Activated T-cell treated with anti-CD3 and anti-CD28 coated beads, Interleukin-2, amount 50 U/mL, for 1 hour (primary cell): ENCODE measurements around the gene HDAC4.
"Not testable (repeated sequence)": the region's sequence is repeated elsewhere in the genome, so short reads cannot be mapped to it uniquely, and the experiment has no call there.

Experiments used
- DNase-seq: peaks from one replicate; pipeline ENCODE4 v3.0.0-alpha.2; 2020

HDAC4 gene

DNA sequence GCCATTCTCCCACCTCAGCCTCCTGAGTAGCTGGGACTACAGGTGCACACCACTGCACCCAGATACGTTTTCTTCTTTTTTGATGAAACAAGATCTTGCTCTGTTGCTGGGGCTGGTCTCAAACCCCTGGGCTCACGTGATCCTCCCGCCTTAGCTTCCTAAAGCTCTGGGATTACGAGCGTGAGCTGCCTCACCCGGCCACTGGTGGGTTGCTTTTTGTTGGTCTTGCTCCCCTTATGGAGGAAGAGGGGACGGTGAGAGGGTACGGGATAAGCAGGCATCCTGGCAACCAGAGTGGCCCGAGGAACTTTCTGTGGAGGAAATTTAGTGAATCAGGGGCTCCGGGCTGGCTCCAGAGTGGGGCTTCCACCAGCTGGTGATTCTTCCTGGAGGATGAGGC, 222.3 kb downstream of the HDAC4 start:
- DNase-seq = no peak

DNA sequence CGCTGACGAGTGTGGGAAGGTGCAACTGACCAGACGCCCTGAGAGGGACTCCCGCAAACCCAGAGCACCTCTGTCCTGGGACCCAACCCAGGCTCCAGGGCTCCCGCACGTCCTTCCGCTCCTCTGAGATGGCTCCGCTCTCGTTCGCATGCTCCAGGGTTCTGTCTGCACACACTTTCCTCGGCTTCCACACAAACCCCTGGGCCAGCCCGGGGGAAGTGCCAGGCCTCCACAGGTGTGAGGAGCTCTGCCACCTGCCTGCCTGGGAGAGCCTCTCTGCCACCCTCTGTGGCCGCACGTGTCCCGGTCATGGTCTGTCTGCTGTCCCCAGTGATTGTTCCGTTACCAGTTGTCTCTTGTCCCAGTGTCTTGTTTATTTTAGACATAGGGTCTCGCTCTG, 222.9 kb downstream of the HDAC4 start:
- peak; percentile 7 for DNase-seq

GRCh38 chr2:239177325-239177724, 223.5 kb downstream of the HDAC4 start:
- DNase-seq = no peak

GRCh38 chr2:239176138-239176803, 224.5 kb downstream of the HDAC4 start:
- DNase-seq = not testable (repeated sequence)

DNA sequence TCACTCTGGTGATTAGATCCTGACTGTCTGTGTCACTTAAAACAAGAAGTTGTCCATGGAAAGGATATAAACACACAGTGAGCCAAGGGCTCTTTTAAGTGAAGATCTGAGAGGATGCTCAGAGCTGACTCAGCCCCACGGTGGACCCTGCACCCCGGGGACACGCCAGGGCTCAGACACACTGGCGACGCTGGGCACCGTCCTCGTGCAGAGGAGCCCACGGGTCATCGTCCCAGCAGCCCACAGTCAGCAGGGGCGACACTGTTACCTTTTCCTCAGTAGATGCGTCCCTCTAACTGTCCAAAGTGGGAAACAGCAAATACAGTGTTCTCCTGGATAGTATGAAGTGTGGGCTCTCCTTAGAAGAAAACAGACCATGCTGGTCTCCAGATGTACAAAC, 225.6 kb downstream of the HDAC4 start:
- DNase-seq = no peak

DNA sequence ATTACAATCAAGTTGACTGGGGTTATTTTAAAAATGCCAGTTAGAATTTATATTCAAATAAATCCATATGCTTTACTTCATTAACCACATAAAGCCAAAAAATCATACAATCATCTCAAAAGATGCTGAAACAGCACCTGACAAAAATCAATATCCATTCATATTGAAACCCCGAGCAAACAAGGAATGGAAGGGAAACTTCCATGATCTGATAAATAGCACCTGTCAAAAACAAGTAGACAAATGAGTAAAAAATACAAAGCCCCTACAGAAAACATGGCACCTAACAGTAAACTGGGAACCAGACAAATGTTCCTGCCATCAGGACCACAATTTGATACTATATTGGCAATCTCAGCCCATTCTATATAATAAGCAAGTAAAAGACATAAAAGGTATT, 227.5 kb downstream of the HDAC4 start:
- DNase-seq = no peak

DNA sequence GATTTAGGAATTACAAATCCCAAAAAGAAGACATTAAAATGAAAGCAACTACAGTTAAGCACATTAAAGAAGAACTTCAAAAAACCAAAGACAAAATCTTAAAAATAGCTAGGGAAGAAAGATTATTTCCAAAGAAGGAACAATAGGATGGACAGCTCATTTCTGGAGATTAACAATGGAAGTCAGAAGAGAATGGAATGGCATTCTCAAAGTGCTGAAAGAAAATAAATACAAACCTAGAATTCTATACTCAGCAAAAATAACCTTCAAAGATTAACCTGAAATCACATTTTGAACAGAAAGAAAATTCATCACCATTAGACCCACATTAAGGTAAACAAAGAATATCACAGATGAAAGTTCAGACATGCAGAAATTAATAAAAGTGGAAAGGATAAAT, 229.2 kb downstream of the HDAC4 start:
- no peak for DNase-seq

- DNase-seq = peak; percentile 6
These were observed 231.3 kb downstream of the HDAC4 start for GRCh38 chr2:239169311-239170048.

DNA sequence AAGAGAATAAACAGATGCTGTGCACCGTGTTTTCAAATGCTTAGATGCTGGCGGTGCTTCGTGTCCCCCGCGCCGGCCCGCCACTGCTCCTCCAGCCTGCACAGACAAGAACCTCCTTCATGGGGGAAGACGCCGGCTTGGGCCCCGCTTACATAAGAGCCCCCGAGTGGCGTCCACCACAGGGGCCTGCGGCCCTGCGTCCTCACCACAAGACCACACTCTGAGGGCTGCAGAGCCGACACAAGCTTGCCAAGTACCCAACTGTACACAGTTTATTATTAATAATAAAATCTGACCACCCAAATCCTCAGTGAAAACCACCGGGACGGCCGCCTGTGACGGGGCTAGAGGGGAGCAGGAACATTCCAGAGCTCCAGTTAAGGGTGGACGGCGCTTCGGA, 232.2 kb downstream of the HDAC4 start:
- no peak for DNase-seq

GRCh38 chr2:239167766-239168444, 232.9 kb downstream of the HDAC4 start:
- peak; percentile 8 for DNase-seq

GRCh38 chr2:239167011-239167673, 233.7 kb downstream of the HDAC4 start:
- peak; percentile 13 for DNase-seq

- DNase-seq = no peak
These were observed 234.5 kb downstream of the HDAC4 start for GRCh38 chr2:239166201-239166834.

- DNase-seq = no peak
These were observed 235.5 kb downstream of the HDAC4 start for GRCh38 chr2:239165206-239165831.

- DNase-seq = peak; percentile 32
These were observed 236.4 kb downstream of the HDAC4 start for GRCh38 chr2:239164335-239164871.

GRCh38 chr2:239163688-239164334, 237.0 kb downstream of the HDAC4 start:
- peak; percentile 11 for DNase-seq

DNA sequence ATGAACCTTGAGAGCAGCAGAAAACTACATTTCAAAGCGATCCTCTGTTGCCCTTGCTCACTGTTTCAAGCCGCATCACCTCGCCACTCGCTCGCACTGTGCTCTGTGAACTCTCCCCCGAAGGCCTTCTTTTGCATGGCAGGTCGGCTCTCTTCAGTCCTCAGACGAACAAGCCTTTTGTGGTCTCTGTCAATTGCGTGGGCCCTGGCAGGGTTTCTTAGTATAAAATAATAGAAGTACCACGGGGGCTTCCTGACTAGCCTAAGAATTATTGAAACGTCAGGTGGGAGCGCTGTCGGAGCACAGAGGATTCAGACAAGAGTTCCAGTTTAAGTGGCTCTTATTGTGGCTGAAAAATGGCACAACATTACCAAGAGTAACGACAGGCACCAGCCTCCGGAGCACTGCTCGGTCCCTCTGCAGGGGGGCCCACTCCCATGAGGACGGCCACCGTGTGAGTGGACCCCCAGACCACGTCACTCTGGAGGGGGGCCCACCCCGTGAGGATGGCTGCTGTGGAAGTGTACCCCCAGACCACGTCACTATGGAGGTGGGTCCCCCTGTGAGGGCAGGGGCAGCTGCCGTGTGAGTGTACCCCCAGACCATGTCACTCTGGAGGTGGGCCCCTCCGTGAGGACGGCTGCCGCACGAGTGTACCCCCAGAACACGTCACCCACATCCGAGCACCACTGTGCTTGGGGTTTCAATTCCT, 237.7 kb downstream of the HDAC4 start:
- peak; percentile 11 for DNase-seq

GRCh38 chr2:239162141-239162821, 238.5 kb downstream of the HDAC4 start:
- DNase-seq = peak; percentile 15

GRCh38 chr2:239161711-239162140, 239.1 kb downstream of the HDAC4 start:
- DNase-seq = peak; percentile 8

- DNase-seq = peak; percentile 6
These were observed 240.3 kb downstream of the HDAC4 start for GRCh38 chr2:239160226-239161143.
